AG04450 (cell line): Measurements from ENCODE around the gene CLIC3. TPM values are rescaled to one million over a fixed set of nuclear protein-coding genes. Genes with fewer than 3 reads are reported as not detected.

Experiments
- CTCF ChIA-PET: fragments of 300-600, 350-600 bp; formaldehyde crosslinking; extraction: SDS; loops from one replicate; lab custom pipeline; 2022; ENCODE audit warnings: antibody characterized with exemption, inconsistent platforms; lab: Charles Lee
- POLR2A ChIA-PET: fragments of 350-600 bp; formaldehyde crosslinking; extraction: SDS; loops from one replicate; lab custom pipeline; 2021; ENCODE audit warnings: antibody characterized with exemption, inconsistent platforms; lab: Yijun Ruan, JAX
- DNase-seq: peaks from one replicate; pipeline ENCODE4 v3.0.0-alpha.2; 2011; ENCODE audit warnings: low read depth, low spot score
- H3K27ac ChIP-seq: one replicate; pipeline ENCODE4 v1.5.1; 2012; ENCODE audit warnings: low read depth, low read length, control low read depth
- H3K27me3 ChIP-seq: one replicate; pipeline ENCODE4 v1.6.0; 2012; ENCODE audit warnings: low read length; ENCODE audit not compliant: control insufficient read depth, insufficient read depth
- H3K4me3 ChIP-seq: 2 replicates; pipeline ENCODE4 v1.5.1; 2011; ENCODE audit warnings: mild to moderate bottlenecking, low read depth, low read length, control low read depth
- H3K9me3 ChIP-seq: 2 replicates; pipeline ENCODE4 v1.5.1; 2012; ENCODE audit warnings: low read length; ENCODE audit not compliant: control insufficient read depth, insufficient read depth
- CTCF ChIP-seq: IDR thresholded peaks from 2 replicates; pipeline ENCODE4 v1.5.1; 2011; ENCODE audit warnings: low read depth, low read length, control low read depth, inconsistent platforms
- polyA plus RNA-seq: library from polyadenylated mRNA; depleted of rRNA; stranded (reverse); fragments of >200 nt; gene quantifications from 2 replicates; pipeline ENCODE4 v1.2.3, GENCODE V29; 2011

CLIC3 gene
- polyA plus RNA-seq, 1 experiment: 0.42 TPM

DNA sequence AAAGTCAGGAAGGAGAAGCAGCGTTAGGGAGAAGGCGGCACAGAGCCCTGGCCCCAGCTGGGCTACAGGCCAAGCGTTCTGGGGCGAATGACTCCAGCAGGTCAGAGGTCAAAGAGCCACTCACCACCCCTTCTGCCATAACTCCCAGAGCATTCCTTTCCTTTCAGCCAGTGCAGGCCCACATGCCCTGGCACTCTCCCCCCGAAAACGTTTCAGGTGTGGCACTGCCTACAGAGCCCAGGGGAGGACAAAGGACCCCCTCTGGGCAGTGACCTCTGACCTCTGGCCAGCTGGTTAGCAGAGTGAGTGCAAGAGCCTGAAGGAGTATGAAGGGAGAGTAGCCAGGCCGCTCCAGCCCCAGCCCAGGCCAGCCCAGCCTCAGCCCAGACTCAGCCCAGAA, 26.8 kb upstream of the CLIC3 start:
- Histone ChIP-seq H3K4me3 (no peak overlapping the region), H3K9me3 (peaks cover 13% of the 10 kb centered on the region; the same call in 1 of the 2 replicates), H3K27ac (no peak overlapping the region), H3K27me3 (no peaks in the 10 kb centered on the region)
- TF ChIP-seq CTCF: no peak
- CTCF ChIA-PET: no interaction called here
- POLR2A ChIA-PET: no interaction called here
- DNase-seq: no peak

GRCh38 chr9:137022662-137023008, 26.3 kb upstream of the CLIC3 start:
- CTCF ChIA-PET: no interaction called here
- no peak for DNase-seq
- no peak overlapping the region for H3K27ac ChIP-seq
- POLR2A ChIA-PET: no interaction called here
- no peak overlapping the region for H3K4me3 ChIP-seq
- TF ChIP-seq CTCF: no peak
- H3K27me3 ChIP-seq: no peaks in the 10 kb centered on the region
- peaks cover 17% of the 10 kb centered on the region; the same call in 1 of the 2 replicates for H3K9me3 ChIP-seq

DNA sequence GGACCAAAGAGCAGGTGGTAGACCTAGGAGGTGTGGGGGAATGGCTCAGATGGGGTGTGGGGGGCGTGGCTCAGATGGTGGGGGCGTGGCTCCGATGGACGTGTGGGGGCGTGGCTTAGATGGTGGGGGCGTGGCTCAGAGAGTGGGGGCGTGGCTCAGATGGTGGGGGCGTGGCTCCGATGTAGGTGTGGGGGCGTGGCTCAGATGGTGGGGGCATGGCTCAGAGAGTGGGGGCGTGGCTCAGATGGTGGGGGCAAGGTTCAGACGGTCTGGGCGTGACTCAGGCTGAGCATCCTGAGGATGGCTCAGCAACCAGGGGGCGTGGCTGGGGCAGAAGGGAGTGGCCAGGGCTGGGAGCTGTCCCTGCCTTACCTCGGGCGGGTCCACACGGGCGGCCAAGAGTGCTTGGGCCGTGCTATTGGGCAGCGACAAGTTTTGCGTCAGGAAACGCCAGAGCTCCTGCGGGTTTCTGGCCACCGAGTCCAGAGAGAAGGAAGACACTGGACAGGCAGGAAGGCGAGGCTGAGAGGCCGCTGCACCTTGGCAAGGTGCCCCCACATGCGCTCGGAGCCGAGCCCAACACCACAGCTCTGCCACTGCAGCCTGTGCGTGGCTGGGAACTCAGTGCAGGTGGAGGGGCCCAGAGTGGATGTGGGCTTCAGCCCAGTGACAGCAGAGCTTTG, 25.8 kb upstream of the CLIC3 start:
- Histone ChIP-seq H3K27ac (no peak overlapping the region), H3K27me3 (no peaks in the 10 kb centered on the region), H3K4me3 (no peak overlapping the region), H3K9me3 (peaks cover 22% of the 10 kb centered on the region; the same call in 1 of the 2 replicates)
- TF ChIP-seq CTCF: no peak
- ChIA-PET CTCF (interaction anchor here (1.2 kb wide), 1 partner anchor 13 kb away, joined by 4 read pairs; no protein-coding TSS in a partner anchor), POLR2A (no interaction called here)
- DNase-seq: no peak

DNA sequence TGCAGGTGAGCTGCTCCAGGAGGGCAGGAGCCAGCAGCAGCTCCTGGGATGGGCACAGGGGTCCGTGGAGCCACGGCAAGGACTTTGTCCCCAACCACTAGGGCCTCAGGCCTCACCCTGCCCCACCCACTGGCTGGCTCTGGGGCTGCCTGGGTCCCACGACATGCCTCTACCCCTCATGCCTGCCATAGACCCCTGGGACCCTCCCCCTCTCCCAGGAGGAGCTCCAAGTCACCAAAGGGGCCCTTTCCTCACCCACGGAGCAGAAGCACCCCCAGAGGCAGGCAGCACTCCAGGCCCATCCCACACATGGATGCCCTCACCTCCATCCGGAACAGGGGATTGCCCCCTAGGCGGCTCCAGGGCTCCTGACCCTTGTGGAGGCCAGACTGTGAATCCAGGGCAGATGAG, 25.2 kb upstream of the CLIC3 start:
- no peak for DNase-seq
- ChIA-PET POLR2A (no interaction called here), CTCF (interaction anchor here (1.2 to 1.7 kb wide), 2 partner anchors 8 to 14 kb away, joined by 4 to 8 read pairs; no protein-coding TSS in a partner anchor)
- TF ChIP-seq CTCF: no peak
- Histone ChIP-seq H3K27me3 (no peaks in the 10 kb centered on the region), H3K9me3 (peaks cover 27% of the 10 kb centered on the region; the same call in 1 of the 2 replicates), H3K27ac (no peak overlapping the region), H3K4me3 (no peak overlapping the region)

DNA sequence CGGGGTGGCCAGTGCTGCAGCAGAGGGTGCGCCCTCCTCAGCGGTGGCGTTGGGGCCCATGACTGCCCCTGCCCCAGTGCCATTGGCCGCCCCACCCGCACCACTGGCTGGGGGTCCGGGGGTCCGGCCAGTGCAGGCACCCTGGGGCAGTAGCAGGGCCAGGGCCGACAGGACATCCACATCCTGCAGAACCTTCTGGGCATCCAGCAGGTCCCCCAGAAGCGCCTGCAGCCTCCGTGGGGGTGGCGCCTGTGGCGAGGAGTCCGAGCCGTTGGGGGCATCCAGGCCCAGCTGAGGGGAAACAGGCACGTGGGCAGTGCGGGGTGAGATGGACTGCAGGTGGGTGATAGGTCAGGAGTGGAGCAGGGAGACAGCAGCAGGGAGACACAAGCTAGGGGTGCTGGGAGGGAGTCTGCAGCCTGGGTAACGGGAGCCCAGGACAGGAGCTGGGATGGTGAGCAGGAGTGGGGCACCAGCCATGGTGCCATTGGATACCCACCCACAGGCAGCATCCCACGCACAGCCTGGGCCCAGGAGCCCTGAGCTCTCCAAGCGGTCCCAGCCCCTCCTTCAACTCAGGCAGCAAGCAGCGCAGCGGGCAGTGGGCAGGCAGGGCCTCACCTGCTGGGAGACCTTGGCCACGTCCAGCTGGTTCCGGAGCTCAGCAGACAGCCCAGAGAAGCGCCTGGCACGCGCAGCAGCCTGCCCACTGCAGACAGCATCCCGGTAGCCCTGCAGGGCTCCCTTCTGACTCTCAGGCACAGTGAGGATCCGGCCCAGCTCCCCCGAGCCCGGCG, 24.6 kb upstream of the CLIC3 start:
- Histone ChIP-seq H3K4me3 (no peak overlapping the region), H3K27me3 (no peaks in the 10 kb centered on the region), H3K27ac (no peak overlapping the region), H3K9me3 (peaks cover 33% of the 10 kb centered on the region)
- CTCF ChIA-PET: interaction anchor here (1.2 to 1.7 kb wide), 2 partner anchors 9 to 14 kb away, joined by 4 to 8 read pairs; no protein-coding TSS in a partner anchor
- TF ChIP-seq CTCF: no peak
- no peak for DNase-seq
- POLR2A ChIA-PET: no interaction called here
